Large intestine (tissue), 3 donors: ENCODE results near the gene KCNIP4. TPM values are rescaled to one million over a fixed set of nuclear protein-coding genes. Genes with fewer than 3 reads are reported as not detected.
A peak's percentile ranks its signal among the peaks of the same experiment; 100 is the strongest.

ENCODE experiments used
- DNase-seq, 2 donors: peaks; one replicate each; pipeline versions ENCODE4 v3.0.0 to v3.0.0-alpha.2; 2013
- H3K27ac ChIP-seq: one replicate; pipeline ENCODE4 v1.5.1; 2013; ENCODE audit warnings: low read length
- H3K27me3 ChIP-seq: 2 replicates; pipeline ENCODE4 v1.6.1; 2013; ENCODE audit warnings: low read length; ENCODE audit not compliant: control insufficient read depth, insufficient read depth
- H3K36me3 ChIP-seq: 2 replicates; pipeline ENCODE4 v1.6.1; 2013; ENCODE audit warnings: low read length; ENCODE audit not compliant: control insufficient read depth, insufficient read depth
- H3K4me1 ChIP-seq: one replicate; pipeline ENCODE4 v1.6.1; 2013; ENCODE audit warnings: low read length; ENCODE audit not compliant: control insufficient read depth, insufficient read depth
- H3K4me3 ChIP-seq: one replicate; pipeline ENCODE4 v1.5.1; 2013; ENCODE audit warnings: low read length
- H3K9me3 ChIP-seq: one replicate; pipeline ENCODE4 v1.6.1; 2013; ENCODE audit warnings: mild to moderate bottlenecking, low read depth, low read length, moderate library complexity; ENCODE audit not compliant: control insufficient read depth
- WGBS: methylation state at CpG from one replicate; pipeline ENCODE4 v1.1.5; 2013; ENCODE audit warnings: low lambda C conversion rate; ENCODE audit not compliant: insufficient coverage; 5-methylcytosine and 5-hydroxymethylcytosine counted together
- polyA plus RNA-seq: library from polyadenylated mRNA; unstranded; fragments of 120-200 nt; gene quantifications from one replicate; pipeline ENCODE4 v1.2.1, GENCODE V29; 2013

The KCNIP4 gene
- polyA plus RNA-seq, 1 donor, result 7.5 TPM

DNA sequence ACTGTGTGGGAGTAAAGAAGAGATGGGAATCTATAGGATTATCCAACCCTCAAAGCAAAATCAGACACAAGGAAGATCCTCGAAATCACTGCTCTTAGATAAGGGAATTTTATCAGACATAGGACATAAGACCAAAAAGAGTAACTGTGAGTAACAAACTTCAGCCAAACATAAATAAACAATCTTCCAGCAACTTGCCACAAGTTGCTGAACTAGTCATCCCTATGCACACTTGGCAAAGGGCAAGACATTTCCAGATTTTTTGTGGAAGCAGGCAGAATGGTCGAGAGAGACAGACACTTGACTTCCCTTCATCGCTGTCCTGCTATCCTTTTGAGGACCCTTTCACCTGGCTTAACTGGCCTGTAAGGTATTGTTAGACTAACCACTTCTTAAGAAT lies 89.6 kb downstream of the KCNIP4 start:
- H3K27ac ChIP-seq, result no peak overlapping the region
- DNase-seq, result no peak
- H3K9me3 ChIP-seq, result peaks cover 4% of the 10 kb centered on the region
- H3K4me3 ChIP-seq, result no peak overlapping the region
- no peaks in the 10 kb centered on the region for H3K4me1 ChIP-seq
- H3K27me3 ChIP-seq, result no peaks in the 10 kb centered on the region
- H3K36me3 ChIP-seq, result no peaks in the 10 kb centered on the region
- WGBS, result no CpG with 5 or more reads among the region's 3 CpGs

GRCh38 chr4:21856754-21857153 lies 91.8 kb downstream of the KCNIP4 start:
- no peak overlapping the region for H3K27ac ChIP-seq
- no CpG with 5 or more reads among the region's 2 CpGs for WGBS
- no peaks in the 10 kb centered on the region for H3K36me3 ChIP-seq
- H3K27me3 ChIP-seq, result no peaks in the 10 kb centered on the region
- H3K4me3 ChIP-seq, result no peak overlapping the region
- peaks cover 4% of the 10 kb centered on the region for H3K9me3 ChIP-seq
- no peak for DNase-seq
- H3K4me1 ChIP-seq, result no peaks in the 10 kb centered on the region

GRCh38 chr4:21856301-21856700 lies 92.3 kb downstream of the KCNIP4 start:
- Histone ChIP-seq H3K4me1 (no peaks in the 10 kb centered on the region), H3K27ac (no peak overlapping the region), H3K36me3 (no peaks in the 10 kb centered on the region), H3K4me3 (no peak overlapping the region), H3K27me3 (no peaks in the 10 kb centered on the region), H3K9me3 (peaks cover 4% of the 10 kb centered on the region)
- WGBS, result no CpG with 5 or more reads among the region's 6 CpGs
- DNase-seq, result no peak

DNA sequence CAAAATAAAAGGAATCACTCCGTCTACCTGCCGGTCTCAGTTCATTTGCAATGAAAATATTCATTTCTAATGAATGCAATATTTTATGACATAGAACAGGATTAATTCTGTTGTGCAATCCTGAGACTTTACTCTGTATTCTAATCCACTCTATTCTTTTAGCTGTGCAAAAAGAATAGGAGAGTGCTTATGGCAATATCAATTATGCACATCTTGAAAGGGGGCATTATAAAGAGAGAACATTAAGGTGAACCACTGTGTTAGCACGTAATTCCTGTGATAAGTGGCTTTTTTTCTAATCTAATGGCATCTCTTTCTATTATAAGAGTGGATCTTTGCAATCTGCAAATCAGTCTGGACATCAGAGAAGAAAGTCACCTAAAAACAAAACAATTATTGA lies 99.5 kb downstream of the KCNIP4 start:
- Histone ChIP-seq H3K4me3 (no peak overlapping the region), H3K27me3 (no peaks in the 10 kb centered on the region), H3K9me3 (no peaks in the 10 kb centered on the region), H3K27ac (no peak overlapping the region), H3K36me3 (no peaks in the 10 kb centered on the region), H3K4me1 (no peaks in the 10 kb centered on the region)
- DNase-seq, result no peak
- WGBS, result 100% methylated on average over 2 of the region's 3 CpGs

DNA sequence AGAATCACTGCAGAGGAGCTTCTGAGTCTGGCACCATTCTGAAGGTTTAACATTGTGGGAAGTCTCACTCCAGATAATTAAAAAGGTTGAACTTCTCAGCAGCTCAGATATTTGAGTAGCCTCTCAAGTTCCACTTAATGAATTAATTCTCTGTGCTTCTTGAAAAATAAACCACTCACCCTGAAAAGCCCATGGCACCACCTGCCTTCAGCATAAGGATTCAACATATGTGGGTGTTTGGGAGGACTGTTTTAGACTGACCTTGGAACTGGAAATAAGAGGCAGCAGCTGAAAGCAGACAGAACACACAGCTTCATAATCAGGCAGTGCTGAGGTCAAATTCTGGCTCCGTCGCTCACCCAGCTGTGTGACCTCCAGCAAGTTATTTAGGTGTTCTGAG lies 100.6 kb downstream of the KCNIP4 start:
- Histone ChIP-seq H3K36me3 (no peaks in the 10 kb centered on the region), H3K27me3 (no peaks in the 10 kb centered on the region), H3K4me3 (no peak overlapping the region), H3K4me1 (no peaks in the 10 kb centered on the region), H3K27ac (no peak overlapping the region), H3K9me3 (no peaks in the 10 kb centered on the region)
- WGBS, result no CpG with 5 or more reads among the region's 2 CpGs
- no peak for DNase-seq

DNA sequence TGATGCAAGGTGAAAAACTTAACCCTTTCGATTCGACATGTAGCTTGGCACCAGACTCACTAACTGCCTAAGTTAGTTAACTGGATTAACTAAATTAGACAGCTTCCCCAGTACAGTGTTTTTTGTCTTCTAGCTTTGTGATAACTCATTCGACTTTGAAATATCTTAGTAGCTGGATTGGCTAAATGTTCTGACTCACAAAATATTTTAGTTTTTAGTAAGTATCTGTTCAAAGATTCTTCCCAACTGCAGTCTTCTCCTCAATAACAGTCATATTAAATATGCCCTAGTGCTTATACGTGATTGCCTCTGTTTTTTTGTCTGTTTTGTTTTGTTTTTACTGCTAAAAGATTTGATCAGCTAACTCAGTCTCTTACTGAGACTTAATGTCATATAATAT lies 102.9 kb downstream of the KCNIP4 start:
- H3K27me3 ChIP-seq, result no peaks in the 10 kb centered on the region
- no peaks in the 10 kb centered on the region for H3K4me1 ChIP-seq
- no peak overlapping the region for H3K27ac ChIP-seq
- WGBS, result 80% methylated on average over 3 of the region's 4 CpGs
- H3K36me3 ChIP-seq, result no peaks in the 10 kb centered on the region
- H3K4me3 ChIP-seq, result no peak overlapping the region
- H3K9me3 ChIP-seq, result no peaks in the 10 kb centered on the region
- DNase-seq, result no peak

- Histone ChIP-seq H3K4me1 (no peaks in the 10 kb centered on the region), H3K27ac (no peak overlapping the region), H3K36me3 (no peaks in the 10 kb centered on the region), H3K4me3 (no peak overlapping the region), H3K27me3 (no peaks in the 10 kb centered on the region), H3K9me3 (no peaks in the 10 kb centered on the region)
- no peak for DNase-seq
Observed at GRCh38 chr4:21835712-21836111, 112.9 kb downstream of the KCNIP4 start.

GRCh38 chr4:21830272-21830671 lies 118.3 kb downstream of the KCNIP4 start:
- H3K27ac ChIP-seq, result no peak overlapping the region
- H3K4me3 ChIP-seq, result no peak overlapping the region
- no peaks in the 10 kb centered on the region for H3K36me3 ChIP-seq
- DNase-seq, result no peak
- H3K4me1 ChIP-seq, result no peaks in the 10 kb centered on the region
- WGBS, result no CpG with 5 or more reads among the region's 5 CpGs
- H3K27me3 ChIP-seq, result no peaks in the 10 kb centered on the region
- no peaks in the 10 kb centered on the region for H3K9me3 ChIP-seq

DNA sequence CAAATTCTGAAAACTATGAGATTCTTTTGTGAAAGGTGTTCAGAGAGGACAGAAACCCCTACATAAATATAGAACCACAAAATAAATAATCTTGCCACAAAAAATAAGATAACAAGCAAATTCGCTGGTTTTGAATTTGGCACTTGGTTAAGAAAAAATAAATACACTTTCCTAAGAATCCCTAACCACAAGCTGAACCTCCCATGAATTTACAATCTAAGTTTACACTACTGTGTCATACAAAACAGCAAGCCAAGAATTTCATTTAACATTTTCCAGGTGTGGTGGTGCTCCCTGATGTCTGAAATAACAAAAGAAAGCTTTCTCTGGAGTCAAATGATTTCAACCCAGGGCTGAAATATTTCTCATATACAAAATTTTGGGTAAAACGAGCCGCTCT lies 121.0 kb downstream of the KCNIP4 start:
- WGBS, result 73% methylated on average over 2 of the region's 3 CpGs
- Histone ChIP-seq H3K4me1 (no peaks in the 10 kb centered on the region), H3K4me3 (no peak overlapping the region), H3K27me3 (no peaks in the 10 kb centered on the region), H3K36me3 (no peaks in the 10 kb centered on the region), H3K9me3 (no peaks in the 10 kb centered on the region), H3K27ac (no peak overlapping the region)
- no peak for DNase-seq

GRCh38 chr4:21826071-21826470 lies 122.5 kb downstream of the KCNIP4 start:
- no peak overlapping the region for H3K27ac ChIP-seq
- no peaks in the 10 kb centered on the region for H3K4me1 ChIP-seq
- 100% methylated on average over 1 of the region's 4 CpGs for WGBS
- H3K4me3 ChIP-seq, result no peak overlapping the region
- H3K9me3 ChIP-seq, result no peaks in the 10 kb centered on the region
- H3K27me3 ChIP-seq, result no peaks in the 10 kb centered on the region
- no peaks in the 10 kb centered on the region for H3K36me3 ChIP-seq
- no peak for DNase-seq

- H3K4me1 ChIP-seq, result no peaks in the 10 kb centered on the region
- no peaks in the 10 kb centered on the region for H3K27me3 ChIP-seq
- H3K9me3 ChIP-seq, result no peaks in the 10 kb centered on the region
- H3K4me3 ChIP-seq, result no peak overlapping the region
- peak in 1 of 2 donors; percentile 1 for DNase-seq
- H3K36me3 ChIP-seq, result no peaks in the 10 kb centered on the region
- WGBS, result 100% methylated on average over 1 of the region's 1 CpG
- no peak overlapping the region for H3K27ac ChIP-seq
Observed at GRCh38 chr4:21819086-21819485, 129.5 kb downstream of the KCNIP4 start.
